ENCODE measurements around the gene MTCL1.

Gene MTCL1

GRCh38 chr18:8688216-8688800 lies 17.0 kb upstream of the MTCL1 start:
- DNase-seq = no peak

- DNase-seq = no peak
These were observed 16.5 kb upstream of the MTCL1 start for GRCh38 chr18:8688816-8689215.

DNA sequence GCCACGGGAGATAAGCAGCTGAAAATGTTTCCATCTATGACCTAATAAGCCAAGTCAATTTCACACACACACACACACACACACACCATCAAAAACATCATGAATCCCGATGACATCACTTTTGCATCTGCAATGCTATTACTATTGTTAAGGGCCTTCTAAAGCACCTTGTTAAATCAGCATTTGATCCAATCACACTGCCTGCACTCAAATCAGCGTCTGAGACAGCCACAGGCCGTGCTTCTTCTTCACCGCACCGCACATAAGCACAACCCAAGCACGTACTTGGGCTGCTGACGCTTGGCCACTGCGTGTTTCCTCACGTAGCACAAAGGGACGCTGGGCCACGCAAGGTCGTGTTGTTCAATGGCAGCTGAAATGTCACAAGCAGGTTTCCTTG lies 15.8 kb upstream of the MTCL1 start:
- no peak for DNase-seq

GRCh38 chr18:8694891-8695290 lies 10.5 kb upstream of the MTCL1 start:
- no peak for DNase-seq

DNA sequence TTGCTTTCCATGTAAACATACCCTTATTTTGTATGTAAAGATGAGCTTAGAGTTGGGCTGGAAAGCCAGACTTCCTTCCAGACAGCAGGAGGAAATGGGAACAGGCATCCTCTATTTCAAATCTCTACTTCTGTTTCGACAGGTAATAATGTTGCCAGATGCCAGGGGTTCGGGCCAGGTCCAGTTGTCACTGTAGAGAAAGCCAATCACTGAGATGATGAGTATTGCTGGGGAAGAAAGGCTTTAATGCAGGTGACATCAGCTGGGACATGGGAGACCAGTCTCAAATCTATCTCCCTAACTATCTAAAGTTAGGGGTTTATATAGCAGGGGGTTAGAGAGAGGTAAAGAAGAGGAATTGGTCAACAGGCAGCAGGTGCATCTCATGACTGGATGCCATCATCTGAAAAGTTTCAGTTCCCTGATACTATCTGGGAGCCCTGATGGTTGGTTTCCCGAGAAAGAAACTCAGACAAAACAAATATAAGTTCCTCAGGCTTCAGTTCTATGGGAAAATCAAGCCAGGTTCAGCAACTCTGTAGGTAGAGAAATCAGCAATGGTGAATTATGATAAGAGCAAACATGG lies 9.3 kb upstream of the MTCL1 start:
- no peak for DNase-seq

GRCh38 chr18:8696749-8697211 lies 8.6 kb upstream of the MTCL1 start:
- DNase-seq = peak; percentile 36

DNA sequence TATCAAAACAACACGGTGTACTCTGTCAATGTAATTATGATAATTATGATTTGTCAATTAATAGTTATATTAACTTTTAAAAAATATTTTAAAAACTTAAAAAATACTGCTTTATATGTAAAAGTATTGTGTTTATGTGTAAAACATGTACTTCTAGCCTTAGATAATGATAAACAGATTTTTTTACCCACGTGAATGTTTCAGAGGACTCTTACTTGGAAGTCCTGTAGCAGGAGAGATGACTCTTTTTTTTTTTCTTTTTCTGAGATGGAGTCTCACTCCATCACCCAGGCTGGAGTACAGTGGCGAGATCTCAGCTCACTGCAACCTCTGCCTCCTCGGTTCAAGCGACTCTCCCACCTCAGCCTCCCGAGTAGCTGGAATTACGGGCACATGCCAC lies 6.2 kb upstream of the MTCL1 start:
- DNase-seq = no peak

GRCh38 chr18:8699948-8700347 lies 5.4 kb upstream of the MTCL1 start:
- no peak for DNase-seq

DNA sequence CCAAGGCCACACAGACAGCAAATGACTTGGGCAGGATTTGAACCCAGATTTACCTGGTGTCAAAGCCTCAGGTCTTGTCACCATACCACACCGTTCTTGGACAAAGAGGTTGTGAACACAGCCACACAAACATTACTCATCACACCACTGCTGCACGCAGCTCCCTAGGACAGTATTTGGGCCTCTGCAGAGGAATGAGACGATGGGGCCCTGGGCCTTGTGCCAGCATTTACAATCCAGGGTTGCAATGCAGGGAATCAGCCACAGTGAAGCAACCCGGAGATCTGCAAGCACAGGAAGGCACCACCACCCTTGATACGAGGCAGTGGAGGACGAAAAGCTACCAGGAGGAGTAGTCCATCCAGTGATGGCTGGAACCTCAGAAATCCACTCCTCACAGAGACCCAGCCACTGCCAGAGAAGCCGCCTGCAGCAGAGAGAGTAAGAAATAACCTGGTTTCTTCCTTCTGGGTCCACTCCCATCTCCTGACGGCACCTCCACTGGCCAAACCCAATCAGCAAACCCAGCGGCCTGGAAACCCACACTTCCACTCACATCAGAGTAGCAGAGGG lies 3.7 kb upstream of the MTCL1 start:
- DNase-seq = peak; percentile 23

DNA sequence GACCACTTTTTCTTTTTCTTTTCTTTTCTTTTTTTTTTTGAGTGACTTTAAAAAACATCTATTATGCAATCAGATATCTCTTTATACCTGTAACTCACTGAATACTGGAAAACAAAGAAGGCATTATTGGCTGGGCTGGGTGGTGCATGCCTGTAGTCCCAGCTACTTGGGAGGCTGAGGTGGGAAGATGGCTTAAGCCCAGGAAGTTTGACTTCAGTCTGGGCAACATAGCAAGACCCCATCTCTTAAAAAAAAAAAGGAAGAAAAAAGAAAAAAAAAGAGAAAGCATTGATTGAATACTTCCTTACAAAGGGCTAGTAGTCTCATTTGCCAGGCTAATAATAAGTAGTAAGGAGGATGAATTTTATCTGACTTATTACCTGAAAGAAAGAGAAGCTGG lies 2.7 kb upstream of the MTCL1 start:
- DNase-seq = no peak

DNA sequence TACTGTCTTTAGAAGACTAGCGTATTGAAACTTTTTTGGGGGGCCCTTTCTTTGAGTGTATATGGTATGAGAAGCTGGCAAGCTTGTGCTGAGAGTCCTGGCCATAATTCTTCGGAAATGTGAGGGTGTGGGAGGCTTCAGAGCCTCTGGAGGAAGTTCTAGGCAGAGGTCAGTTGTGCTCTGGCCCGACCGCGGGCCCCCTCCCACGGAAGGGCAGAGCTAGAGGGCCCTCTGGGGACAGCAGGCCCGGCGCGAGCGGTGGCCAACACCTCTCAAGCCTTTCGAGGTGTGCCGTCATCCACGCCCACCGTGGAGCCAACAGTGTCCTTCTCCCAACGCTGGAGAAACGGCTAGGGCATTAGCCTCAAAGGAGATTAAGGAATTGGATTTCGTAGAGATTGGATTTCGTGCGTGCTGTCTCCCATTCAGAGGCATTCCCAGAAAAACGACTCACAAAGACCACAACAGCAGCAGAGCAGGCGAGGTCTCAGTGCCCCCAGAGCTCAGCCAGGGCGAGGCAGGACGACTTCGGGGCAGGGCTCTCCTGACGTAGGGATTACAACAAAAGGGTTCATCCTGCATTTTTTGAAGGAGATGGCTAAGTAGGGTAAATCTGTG lies 2.2 kb upstream of the MTCL1 start:
- no peak for DNase-seq

DNA sequence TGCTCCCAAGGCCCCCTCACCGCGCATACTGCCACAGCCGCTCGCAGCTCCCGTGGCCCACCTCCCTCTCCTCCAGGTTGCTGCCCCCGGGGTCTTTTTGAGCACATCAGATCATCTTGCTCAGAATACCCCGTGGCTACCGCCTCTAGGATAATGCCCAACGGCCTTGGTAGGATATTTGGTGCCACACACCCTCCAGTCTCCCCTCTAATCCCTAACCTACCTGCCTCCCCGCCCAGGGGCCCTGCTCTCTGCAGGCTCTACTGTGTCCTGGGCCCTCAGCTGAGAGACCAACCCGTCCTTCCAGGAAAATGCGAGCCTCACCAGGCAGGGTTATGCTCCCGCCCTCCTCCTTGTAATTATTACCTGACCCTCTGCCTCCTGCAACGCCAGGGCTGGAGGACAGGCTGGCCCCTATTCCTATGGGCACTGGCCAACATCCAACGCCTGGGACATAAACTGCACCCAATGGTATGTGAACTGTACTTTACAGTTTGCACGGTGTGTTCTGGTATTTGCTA lies 1.5 kb upstream of the MTCL1 start:
- no peak for DNase-seq

GRCh38 chr18:8704361-8705237 lies 757 bp upstream of the MTCL1 start:
- peak; percentile 56 for DNase-seq

- DNase-seq = no peak
These were observed 820 bp downstream of the MTCL1 start for GRCh38 chr18:8705961-8706790.

DNA sequence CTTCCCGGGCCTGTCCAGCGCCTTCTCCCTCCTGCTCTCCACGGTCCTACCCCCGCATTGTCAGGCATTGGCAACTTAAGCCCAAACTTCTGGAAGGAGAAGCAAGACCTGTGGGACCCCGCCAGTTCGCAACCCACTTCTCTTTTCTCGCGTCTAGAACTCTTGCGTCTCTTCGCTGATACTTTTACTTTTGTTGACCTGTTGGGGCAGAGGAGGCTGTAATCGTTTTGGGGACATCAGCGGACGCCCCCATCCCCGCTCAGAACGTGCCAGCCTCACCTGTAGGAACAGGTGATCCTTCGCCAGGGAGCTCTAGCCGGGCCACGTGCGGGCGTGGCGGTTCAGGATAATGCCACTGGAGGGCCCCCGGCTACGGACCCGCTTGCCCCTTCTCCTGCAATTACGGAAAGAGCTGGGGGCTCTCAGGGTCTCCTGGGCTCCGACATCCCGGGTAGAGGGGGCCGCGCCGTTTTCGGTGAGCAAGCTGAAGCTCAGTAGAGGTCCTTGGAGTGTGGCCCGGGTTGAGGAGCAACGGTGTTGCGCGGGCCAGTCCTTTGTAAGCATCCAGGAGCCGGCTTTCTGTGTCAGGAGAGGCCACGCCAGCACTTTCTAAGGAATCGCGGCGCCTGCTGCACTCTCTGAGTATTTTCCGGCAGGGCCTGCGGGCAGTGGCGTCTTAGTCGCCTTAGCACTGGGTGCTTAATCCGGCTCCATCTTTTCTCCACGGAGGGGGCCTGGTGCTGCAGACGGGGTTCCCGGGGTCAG lies 1.6 kb downstream of the MTCL1 start:
- DNase-seq = peak; percentile 59

DNA sequence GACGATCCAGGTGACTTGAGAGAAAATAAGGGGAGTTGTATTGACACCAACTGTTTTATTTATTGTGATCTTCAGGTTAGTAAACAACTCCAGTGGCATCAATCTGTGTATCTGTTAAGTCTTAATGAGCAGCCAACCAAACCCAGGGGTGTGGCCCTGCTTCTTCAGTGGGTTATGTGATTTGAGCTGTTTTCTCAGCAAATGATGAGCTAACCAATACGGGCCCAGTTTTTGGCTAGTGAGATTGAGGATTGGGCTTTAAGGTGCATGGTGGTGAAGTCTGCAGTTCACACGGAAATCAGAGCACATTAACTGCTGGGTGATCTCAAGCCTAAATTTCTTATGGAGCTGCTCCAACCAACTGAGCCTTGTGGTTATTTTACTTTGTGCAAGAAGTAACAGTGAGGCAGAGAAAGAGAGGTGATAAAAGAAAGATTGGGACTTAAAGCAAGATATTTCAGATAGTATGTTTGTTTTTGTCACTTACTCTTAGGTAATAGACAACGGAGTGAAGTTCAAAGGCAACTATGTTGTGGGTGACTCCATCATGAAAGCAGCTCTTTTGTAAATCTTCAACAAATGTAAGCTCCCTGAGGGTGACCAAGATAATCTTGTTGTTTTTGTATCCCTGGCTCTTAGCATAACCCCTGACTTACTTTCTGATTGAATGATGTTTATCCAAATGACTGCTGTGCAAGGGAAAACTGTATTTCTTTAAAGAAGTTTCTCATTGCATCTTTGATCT lies 2.4 kb downstream of the MTCL1 start:
- peak; percentile 63 for DNase-seq

GRCh38 chr18:8708670-8709069 lies 3.3 kb downstream of the MTCL1 start:
- DNase-seq = no peak

DNA sequence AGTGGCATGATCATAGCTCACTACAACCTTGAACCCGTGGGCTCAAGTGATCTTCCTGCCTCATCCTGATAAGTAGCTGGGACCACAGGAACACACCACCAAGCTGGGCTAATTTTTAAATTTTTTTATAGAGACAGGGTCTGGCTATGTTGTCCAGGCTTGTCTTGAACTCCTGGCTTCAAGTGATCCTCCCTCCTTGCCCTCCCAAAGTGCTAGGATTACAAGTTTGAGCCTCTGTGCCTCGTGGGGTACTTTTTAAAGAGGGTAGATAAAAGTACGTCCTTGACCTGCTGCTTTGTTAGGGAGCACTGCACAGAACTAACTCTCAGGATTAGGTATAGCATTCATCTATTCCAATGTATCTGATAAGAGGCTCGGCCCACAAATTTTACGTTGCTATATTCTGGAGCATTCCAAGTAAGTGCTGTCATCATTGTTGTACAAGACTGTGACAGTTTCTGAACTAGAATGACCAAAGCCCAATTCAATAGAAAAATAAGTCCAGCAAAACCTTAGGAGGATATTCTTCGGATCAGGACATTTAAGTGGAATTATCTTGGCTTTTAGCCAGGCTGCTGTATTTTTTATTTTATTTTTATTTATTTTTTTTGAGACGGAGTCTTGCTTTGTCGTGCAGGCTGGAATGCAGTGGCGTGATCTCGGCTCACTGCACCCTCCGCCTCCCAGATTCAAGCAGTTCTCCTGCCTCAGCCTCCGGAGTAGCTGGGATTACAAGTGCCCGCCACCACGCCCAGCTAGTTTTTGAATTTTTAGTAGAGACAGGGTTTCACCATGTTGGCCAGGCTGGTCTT lies 4.1 kb downstream of the MTCL1 start:
- DNase-seq = no peak

DNA sequence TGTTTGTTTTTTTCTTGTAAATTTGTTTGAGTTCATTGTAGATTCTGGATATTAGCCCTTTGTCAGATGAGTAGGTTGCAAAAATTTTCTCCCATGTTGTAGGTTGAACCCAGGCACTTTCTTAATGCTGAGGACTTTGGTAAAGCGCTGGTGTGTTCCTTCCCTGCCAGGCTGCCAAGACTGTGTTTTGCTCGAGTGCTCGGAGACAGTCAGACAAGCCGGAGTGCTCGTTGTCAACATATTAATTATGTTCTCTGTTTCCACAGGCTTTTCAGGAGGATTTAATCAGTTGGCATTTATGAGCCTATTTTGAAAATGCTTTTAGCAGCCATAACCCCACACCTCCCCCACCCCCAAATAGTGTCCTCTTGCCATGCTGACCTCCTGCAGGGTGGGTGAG lies 6.4 kb downstream of the MTCL1 start:
- DNase-seq = peak; percentile 32

DNA sequence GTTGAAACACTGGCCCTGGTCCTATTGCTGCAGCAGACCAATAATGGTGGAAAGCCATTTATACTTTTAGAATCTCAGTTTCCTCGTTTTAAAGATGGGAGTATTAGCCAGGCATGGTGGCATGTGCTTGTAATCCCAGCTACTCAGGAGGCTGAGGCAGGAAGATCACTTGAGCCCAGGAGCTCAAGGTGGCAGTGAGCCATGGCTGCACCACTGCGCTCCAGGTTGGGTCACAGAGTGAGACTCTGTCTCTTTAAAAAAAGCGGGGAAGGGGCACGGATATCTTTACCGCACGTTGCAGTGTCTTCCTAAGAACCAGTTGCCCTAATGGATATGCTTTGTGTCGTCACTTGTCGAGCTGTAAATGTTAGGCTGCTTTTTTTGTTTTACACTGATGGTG lies 8.3 kb downstream of the MTCL1 start:
- DNase-seq = no peak
